ENCODE measurements around the gene HNRNPL. TPM values are rescaled to one million over a fixed set of nuclear protein-coding genes. Genes with fewer than 3 reads are reported as not detected.

Gene HNRNPL
- total and polyA plus RNA-seq, 9 of the 15 experiments (the other 6 are each of a cell fraction or from before 2014, with no cell fraction given) = 39.5 to 610 (median 299) TPM

DNA sequence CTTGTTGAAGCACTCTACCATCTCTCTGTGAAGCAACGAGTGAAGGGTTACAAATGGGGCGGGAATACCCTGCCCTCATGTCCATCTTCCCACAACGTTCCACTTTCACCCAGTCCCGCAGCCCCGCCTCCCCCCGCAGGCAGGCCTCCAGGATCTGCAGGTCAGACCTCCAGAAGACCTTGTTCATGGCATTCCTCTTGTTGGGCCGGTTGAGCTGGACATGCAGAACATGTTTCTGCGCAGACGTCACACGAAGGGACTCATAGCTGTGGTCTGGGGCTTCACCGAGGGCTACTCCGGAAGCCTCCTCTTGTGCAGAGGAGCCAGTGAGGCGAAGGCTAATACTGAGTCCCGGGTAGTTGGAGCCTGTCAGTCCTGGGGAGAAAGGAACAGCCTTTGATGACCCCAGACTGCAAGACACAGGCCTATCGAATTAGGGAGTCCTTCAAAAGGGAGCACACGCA lies 18.6 kb downstream of the HNRNPL start (continued):
- TF ChIP-seq, protein P1, sequence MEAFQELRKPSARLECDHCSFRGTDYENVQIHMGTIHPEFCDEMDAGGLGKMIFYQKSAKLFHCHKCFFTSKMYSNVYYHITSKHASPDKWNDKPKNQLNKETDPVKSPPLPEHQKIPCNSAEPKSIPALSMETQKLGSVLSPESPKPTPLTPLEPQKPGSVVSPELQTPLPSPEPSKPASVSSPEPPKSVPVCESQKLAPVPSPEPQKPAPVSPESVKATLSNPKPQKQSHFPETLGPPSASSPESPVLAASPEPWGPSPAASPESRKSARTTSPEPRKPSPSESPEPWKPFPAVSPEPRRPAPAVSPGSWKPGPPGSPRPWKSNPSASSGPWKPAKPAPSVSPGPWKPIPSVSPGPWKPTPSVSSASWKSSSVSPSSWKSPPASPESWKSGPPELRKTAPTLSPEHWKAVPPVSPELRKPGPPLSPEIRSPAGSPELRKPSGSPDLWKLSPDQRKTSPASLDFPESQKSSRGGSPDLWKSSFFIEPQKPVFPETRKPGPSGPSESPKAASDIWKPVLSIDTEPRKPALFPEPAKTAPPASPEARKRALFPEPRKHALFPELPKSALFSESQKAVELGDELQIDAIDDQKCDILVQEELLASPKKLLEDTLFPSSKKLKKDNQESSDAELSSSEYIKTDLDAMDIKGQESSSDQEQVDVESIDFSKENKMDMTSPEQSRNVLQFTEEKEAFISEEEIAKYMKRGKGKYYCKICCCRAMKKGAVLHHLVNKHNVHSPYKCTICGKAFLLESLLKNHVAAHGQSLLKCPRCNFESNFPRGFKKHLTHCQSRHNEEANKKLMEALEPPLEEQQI (IDR thresholded peaks at IDR 0.05) = no peak
- TF ChIP-seq, protein P2, sequence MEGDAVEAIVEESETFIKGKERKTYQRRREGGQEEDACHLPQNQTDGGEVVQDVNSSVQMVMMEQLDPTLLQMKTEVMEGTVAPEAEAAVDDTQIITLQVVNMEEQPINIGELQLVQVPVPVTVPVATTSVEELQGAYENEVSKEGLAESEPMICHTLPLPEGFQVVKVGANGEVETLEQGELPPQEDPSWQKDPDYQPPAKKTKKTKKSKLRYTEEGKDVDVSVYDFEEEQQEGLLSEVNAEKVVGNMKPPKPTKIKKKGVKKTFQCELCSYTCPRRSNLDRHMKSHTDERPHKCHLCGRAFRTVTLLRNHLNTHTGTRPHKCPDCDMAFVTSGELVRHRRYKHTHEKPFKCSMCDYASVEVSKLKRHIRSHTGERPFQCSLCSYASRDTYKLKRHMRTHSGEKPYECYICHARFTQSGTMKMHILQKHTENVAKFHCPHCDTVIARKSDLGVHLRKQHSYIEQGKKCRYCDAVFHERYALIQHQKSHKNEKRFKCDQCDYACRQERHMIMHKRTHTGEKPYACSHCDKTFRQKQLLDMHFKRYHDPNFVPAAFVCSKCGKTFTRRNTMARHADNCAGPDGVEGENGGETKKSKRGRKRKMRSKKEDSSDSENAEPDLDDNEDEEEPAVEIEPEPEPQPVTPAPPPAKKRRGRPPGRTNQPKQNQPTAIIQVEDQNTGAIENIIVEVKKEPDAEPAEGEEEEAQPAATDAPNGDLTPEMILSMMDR (IDR thresholded peaks at IDR 0.05 in 2 of 3, conservative IDR thresholded peaks at IDR 0.05 in 1 of 3; ENCODE audit: insufficient read depth in 2 of 3, low read depth in 1 of 3, low read length in 3 of 3) = no peak
- TF ChIP-seq CEBPG (CRISPR knock-in tag; IDR thresholded peaks at IDR 0.05) (no peak; the same call in 1 of the 2 replicates), CEBPG (tag; conservative IDR thresholded peaks at IDR 0.05 in 1 of 2, IDR thresholded peaks at IDR 0.05 in 1 of 2) (no peak), PRMT5 (CRISPR knock-in tag; IDR thresholded peaks at IDR 0.05) (no peak), SPI1 (IDR thresholded peaks at IDR 0.05; ENCODE audit: borderline replicate concordance, low read depth, low read length) (no peak), ZNF41 (CRISPR knock-in tag; conservative IDR thresholded peaks at IDR 0.05) (no peak), BRCA1 (IDR thresholded peaks at IDR 0.05) (no peak), BRCA1 (CRISPR knock-in tag; IDR thresholded peaks at IDR 0.05) (no peak), SMAD4 (CRISPR knock-in tag; conservative IDR thresholded peaks at IDR 0.05) (no peak), ZNF263 (CRISPR knock-in tag; IDR thresholded peaks at IDR 0.05; ENCODE audit: borderline replicate concordance) (no peak), RFX1 (IDR thresholded peaks at IDR 0.05) (no peak), MAFK (IDR thresholded peaks at IDR 0.05; ENCODE audit: low read length) (no peak), CBFA2T3 (IDR thresholded peaks at IDR 0.05) (no peak), SIN3A (IDR thresholded peaks at IDR 0.05; ENCODE audit: borderline replicate concordance in 2 of 2, control insufficient read depth in 1 of 2, low read depth in 2 of 2, low read length in 2 of 2) (peak in 1 of 2 experiments; percentile 2; a peak in 1 of 4 replicates), RB1 (IDR thresholded peaks at IDR 0.05; ENCODE audit: low read depth) (no peak), SMC3 (conservative IDR thresholded peaks at IDR 0.05; ENCODE audit: insufficient read depth, low read depth, low read length) (0 out of 2 replicates have a peak, but pooled peaks have one; percentile 10), EZH2 (IDR thresholded peaks at IDR 0.05; ENCODE audit: borderline replicate concordance, low read depth, low read length) (no peak), EP400 (IDR thresholded peaks at IDR 0.05) (no peak), SMARCB1 (IDR thresholded peaks at IDR 0.05; ENCODE audit: insufficient read length, low read depth) (no peak)
- TF ChIP-seq, protein P3, sequence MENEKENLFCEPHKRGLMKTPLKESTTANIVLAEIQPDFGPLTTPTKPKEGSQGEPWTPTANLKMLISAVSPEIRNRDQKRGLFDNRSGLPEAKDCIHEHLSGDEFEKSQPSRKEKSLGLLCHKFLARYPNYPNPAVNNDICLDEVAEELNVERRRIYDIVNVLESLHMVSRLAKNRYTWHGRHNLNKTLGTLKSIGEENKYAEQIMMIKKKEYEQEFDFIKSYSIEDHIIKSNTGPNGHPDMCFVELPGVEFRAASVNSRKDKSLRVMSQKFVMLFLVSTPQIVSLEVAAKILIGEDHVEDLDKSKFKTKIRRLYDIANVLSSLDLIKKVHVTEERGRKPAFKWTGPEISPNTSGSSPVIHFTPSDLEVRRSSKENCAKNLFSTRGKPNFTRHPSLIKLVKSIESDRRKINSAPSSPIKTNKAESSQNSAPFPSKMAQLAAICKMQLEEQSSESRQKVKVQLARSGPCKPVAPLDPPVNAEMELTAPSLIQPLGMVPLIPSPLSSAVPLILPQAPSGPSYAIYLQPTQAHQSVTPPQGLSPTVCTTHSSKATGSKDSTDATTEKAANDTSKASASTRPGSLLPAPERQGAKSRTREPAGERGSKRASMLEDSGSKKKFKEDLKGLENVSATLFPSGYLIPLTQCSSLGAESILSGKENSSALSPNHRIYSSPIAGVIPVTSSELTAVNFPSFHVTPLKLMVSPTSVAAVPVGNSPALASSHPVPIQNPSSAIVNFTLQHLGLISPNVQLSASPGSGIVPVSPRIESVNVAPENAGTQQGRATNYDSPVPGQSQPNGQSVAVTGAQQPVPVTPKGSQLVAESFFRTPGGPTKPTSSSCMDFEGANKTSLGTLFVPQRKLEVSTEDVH (IDR thresholded peaks at IDR 0.05; ENCODE audit: low read depth, partially characterized antibody) = no peak
- TF ChIP-seq, protein P4, sequence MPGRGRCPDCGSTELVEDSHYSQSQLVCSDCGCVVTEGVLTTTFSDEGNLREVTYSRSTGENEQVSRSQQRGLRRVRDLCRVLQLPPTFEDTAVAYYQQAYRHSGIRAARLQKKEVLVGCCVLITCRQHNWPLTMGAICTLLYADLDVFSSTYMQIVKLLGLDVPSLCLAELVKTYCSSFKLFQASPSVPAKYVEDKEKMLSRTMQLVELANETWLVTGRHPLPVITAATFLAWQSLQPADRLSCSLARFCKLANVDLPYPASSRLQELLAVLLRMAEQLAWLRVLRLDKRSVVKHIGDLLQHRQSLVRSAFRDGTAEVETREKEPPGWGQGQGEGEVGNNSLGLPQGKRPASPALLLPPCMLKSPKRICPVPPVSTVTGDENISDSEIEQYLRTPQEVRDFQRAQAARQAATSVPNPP (IDR thresholded peaks at IDR 0.05; ENCODE audit: borderline replicate concordance, insufficient read depth, insufficient read length) = no peak
